Upper lobe of left lung (tissue), 4 donors: Measurements from ENCODE around the gene MCTP1.

ENCODE experiments used
- CTCF ChIP-seq, 6 experiments: fragments of 450-650 bp in 4 of 6; fragments of 200-600 bp in 2 of 6; sonication (generic) in 2 of 6; IDR thresholded peaks; one replicate each; pipeline ENCODE4 v1.5.1; 2016 to 2019; ENCODE audit warnings: antibody characterized with exemption in 6 of 6
- POLR2A ChIP-seq, 4 donors: fragments of 450-650 bp; IDR thresholded peaks; one replicate each; pipeline ENCODE4 v1.5.1; 2016 to 2017; ENCODE audit warnings: antibody characterized with exemption in 4 of 4, mild to moderate bottlenecking in 2 of 4

GRCh38 chr5:95296291-95296690 is 11.4 kb upstream of the MCTP1 start:
- TF ChIP-seq CTCF (IDR thresholded peaks at IDR 0.05) = no peak
- no peak for TF ChIP-seq POLR2A (IDR thresholded peaks at IDR 0.05)
